SK-N-SH treated with all-trans-retinoic acid at 6 μM for 48 hours (cell line): ENCODE data around the gene CYP1A2.

Source experiments
- ARNTL ChIP-seq: fragments of 450-650 bp; formaldehyde crosslinking; IDR thresholded peaks from 2 replicates; pipeline ENCODE4 v1.5.0; 2020; ENCODE audit warnings: low read depth, mild to moderate bottlenecking, moderate library complexity, borderline replicate concordance
- BACH2 ChIP-seq: fragments of 250-450 bp; sonication (Bioruptor Pico); IDR thresholded peaks from 2 replicates; pipeline ENCODE4 v1.9.0; 2021; ENCODE audit warnings: mild to moderate bottlenecking, borderline replicate concordance
- CREB5 ChIP-seq: fragments of 250-450 bp; sonication (Bioruptor Pico); IDR thresholded peaks from 2 replicates; pipeline ENCODE4 v1.5.1; 2020; ENCODE audit warnings: low read depth, mild to moderate bottlenecking, moderate library complexity
- GLIS3 ChIP-seq: fragments of 250-450 bp; sonication (Bioruptor Pico); IDR thresholded peaks from 2 replicates; pipeline ENCODE4 v1.5.0; 2020; ENCODE audit warnings: mild to moderate bottlenecking, moderate library complexity
- ISL1 ChIP-seq: fragments of 250-450 bp; sonication (Bioruptor Pico); IDR thresholded peaks from 2 replicates; pipeline ENCODE4 v2.1.2; 2022; ENCODE audit warnings: mild to moderate bottlenecking, moderate library complexity
- RARB ChIP-seq: fragments of 250-450 bp; sonication (Bioruptor Pico); IDR thresholded peaks from 2 replicates; pipeline ENCODE4 v1.8.0; 2021; ENCODE audit warnings: mild to moderate bottlenecking, moderate library complexity
- SNAI2 ChIP-seq: fragments of 250-450 bp; sonication (Bioruptor Pico); IDR thresholded peaks from 2 replicates; pipeline ENCODE4 v1.5.0; 2020; ENCODE audit warnings: mild to moderate bottlenecking, moderate library complexity
- TOX ChIP-seq: fragments of 250-450 bp; sonication (Bioruptor Pico); IDR thresholded peaks from 2 replicates; pipeline ENCODE4 v1.8.0; 2021; ENCODE audit warnings: mild to moderate bottlenecking, moderate library complexity, borderline replicate concordance
- TSHZ2 ChIP-seq: fragments of 250-450 bp; sonication (Bioruptor Pico); IDR thresholded peaks from 2 replicates; pipeline ENCODE4 v1.5.0; 2020; ENCODE audit warnings: mild to moderate bottlenecking, moderate library complexity
- ZNF565 ChIP-seq: fragments of 450-650 bp; formaldehyde crosslinking; conservative IDR thresholded peaks from 2 replicates; pipeline ENCODE4 v1.5.0; 2020; ENCODE audit warnings: low read depth, mild to moderate bottlenecking, moderate library complexity
- TF ChIP-seq, protein P1 (sequence below): fragments of 250-450 bp; sonication (Bioruptor Pico); IDR thresholded peaks from 2 replicates; pipeline ENCODE4 v1.8.0; 2020; ENCODE audit warnings: mild to moderate bottlenecking, moderate library complexity, borderline replicate concordance

DNA sequence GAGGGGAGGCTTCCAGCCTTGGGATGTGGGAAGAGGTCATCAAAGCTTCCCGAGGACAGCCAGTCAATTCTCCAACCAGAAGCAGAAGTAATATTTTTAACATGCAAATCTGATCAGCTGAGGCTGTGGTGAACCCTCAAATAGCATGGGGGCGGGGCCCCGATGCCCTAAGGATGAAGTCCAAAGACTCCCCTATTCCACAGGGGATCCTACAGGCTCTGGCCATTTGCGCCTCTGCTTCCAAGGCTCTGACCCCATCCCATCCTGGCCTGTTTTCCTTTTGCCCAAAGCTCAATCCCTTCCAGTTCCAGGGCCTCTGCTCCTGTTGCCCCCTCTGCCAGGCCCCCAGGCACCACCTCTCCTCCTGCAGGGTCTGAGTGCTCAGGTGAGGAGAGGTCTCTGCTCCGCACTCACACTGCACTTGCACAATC, 26.5 kb downstream of the CYP1A2 start:
- TF ChIP-seq GLIS3 (CRISPR knock-in tag), result no peak
- no peak for TF ChIP-seq TSHZ2 (CRISPR knock-in tag)
- TF ChIP-seq, protein P1, sequence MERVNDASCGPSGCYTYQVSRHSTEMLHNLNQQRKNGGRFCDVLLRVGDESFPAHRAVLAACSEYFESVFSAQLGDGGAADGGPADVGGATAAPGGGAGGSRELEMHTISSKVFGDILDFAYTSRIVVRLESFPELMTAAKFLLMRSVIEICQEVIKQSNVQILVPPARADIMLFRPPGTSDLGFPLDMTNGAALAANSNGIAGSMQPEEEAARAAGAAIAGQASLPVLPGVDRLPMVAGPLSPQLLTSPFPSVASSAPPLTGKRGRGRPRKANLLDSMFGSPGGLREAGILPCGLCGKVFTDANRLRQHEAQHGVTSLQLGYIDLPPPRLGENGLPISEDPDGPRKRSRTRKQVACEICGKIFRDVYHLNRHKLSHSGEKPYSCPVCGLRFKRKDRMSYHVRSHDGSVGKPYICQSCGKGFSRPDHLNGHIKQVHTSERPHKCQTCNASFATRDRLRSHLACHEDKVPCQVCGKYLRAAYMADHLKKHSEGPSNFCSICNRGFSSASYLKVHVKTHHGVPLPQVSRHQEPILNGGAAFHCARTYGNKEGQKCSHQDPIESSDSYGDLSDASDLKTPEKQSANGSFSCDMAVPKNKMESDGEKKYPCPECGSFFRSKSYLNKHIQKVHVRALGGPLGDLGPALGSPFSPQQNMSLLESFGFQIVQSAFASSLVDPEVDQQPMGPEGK (CRISPR knock-in tag), result no peak
- TF ChIP-seq SNAI2 (CRISPR knock-in tag), result no peak
- TF ChIP-seq CREB5, result no peak
- no peak for TF ChIP-seq TOX (CRISPR knock-in tag)
- TF ChIP-seq RARB (CRISPR knock-in tag), result no peak
- no peak for TF ChIP-seq ZNF565 (CRISPR knock-in tag)
- TF ChIP-seq ARNTL, result no peak
- no peak for TF ChIP-seq BACH2 (CRISPR knock-in tag)
- no peak for TF ChIP-seq ISL1 (CRISPR knock-in tag)
